Ovary (tissue), 3 donors: ENCODE data around the gene PRKAB1.

Source experiments
- EP300 ChIP-seq: sonication (generic); formaldehyde crosslinking; IDR thresholded peaks from one replicate; pipeline ENCODE4 v1.6.1; 2017; ENCODE audit warnings: antibody characterized with exemption
- POLR2A ChIP-seq: fragments of 450-650 bp; IDR thresholded peaks from one replicate; pipeline ENCODE4 v1.6.1; 2017; ENCODE audit warnings: antibody characterized with exemption, mild to moderate bottlenecking, moderate library complexity
- TF ChIP-seq, protein P1 (sequence below), 3 donors: fragments of 450-650 bp in 2 of 3; fragments of 200-600 bp in 1 of 3; IDR thresholded peaks; one replicate each; pipeline versions ENCODE4 v1.5.1 to v1.8.0; 2016 to 2022; ENCODE audit warnings: antibody characterized with exemption in 3 of 3, mild to moderate bottlenecking in 1 of 3
- donor health status: DM: no; HTN: no; CAD: no.

DNA sequence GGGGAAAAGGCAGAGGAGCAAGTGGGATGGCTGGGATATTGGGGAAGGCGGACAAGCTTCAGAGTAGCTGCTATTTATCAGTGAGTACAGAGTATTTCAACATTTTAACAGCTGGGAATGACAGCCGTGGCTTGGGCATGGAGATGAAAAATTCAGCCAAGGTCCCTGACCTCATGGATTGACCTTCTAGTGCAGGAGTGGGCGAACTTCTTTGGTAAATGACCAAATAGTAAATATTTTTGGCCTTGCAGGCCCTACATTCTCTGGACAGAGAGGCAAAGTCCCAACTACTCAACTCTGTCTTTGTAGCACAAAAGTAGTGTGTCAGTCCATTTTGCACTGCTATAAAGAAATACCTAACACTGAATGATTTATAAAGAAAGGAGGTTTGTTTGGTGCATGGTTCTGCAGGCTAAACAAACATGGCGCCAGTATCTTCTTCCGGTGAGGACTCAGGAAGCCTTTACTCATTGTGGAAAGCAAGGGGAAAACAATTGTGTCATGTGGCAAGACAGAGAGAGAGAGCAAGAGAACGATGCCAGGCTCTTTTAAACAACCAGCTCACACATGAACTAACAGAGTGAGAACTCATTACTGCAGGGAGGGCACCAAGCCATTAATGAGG, 40.8 kb upstream of the PRKAB1 start:
- TF ChIP-seq, protein P1, sequence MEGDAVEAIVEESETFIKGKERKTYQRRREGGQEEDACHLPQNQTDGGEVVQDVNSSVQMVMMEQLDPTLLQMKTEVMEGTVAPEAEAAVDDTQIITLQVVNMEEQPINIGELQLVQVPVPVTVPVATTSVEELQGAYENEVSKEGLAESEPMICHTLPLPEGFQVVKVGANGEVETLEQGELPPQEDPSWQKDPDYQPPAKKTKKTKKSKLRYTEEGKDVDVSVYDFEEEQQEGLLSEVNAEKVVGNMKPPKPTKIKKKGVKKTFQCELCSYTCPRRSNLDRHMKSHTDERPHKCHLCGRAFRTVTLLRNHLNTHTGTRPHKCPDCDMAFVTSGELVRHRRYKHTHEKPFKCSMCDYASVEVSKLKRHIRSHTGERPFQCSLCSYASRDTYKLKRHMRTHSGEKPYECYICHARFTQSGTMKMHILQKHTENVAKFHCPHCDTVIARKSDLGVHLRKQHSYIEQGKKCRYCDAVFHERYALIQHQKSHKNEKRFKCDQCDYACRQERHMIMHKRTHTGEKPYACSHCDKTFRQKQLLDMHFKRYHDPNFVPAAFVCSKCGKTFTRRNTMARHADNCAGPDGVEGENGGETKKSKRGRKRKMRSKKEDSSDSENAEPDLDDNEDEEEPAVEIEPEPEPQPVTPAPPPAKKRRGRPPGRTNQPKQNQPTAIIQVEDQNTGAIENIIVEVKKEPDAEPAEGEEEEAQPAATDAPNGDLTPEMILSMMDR (IDR thresholded peaks at IDR 0.05): no peak
- no peak for TF ChIP-seq POLR2A
- no peak for TF ChIP-seq EP300
